ENCODE results near the gene SCML1.

Gene SCML1

GRCh38 chrX:17736856-17737709 is at the start of gene SCML1 (continued):
- TF ChIP-seq TRIM28 (IDR thresholded peaks at IDR 0.05; ENCODE audit: borderline replicate concordance, low read length): no peak
- TF ChIP-seq ZNF266 (tag by site-specific recombination; IDR thresholded peaks at IDR 0.05; ENCODE audit: low read depth): no peak
- TF ChIP-seq ZBTB17 (tag by site-specific recombination; IDR thresholded peaks at IDR 0.05): peak; percentile 20; the same call in 1 of the 2 replicates
- no peak for TF ChIP-seq ZNF292 (tag by site-specific recombination; IDR thresholded peaks at IDR 0.05; ENCODE audit: borderline replicate concordance, low read depth)
- no peak for TF ChIP-seq ZNF660 (tag by site-specific recombination; IDR thresholded peaks at IDR 0.05)
- TF ChIP-seq ZNF610 (tag by site-specific recombination; IDR thresholded peaks at IDR 0.05; ENCODE audit: borderline replicate concordance): no peak
- no peak for TF ChIP-seq REPIN1 (tag by site-specific recombination; IDR thresholded peaks at IDR 0.05; ENCODE audit: low read depth)

- H3K9me3 ChIP-seq (ENCODE audit: control insufficient read depth, insufficient read depth, low read depth, low read length): no peaks in the 10 kb centered on the region
- TF ChIP-seq ZNF596 (tag by site-specific recombination; IDR thresholded peaks at IDR 0.05) (no peak), HIC1 (tag by site-specific recombination; IDR thresholded peaks at IDR 0.05) (no peak), ZNF621 (tag by site-specific recombination; IDR thresholded peaks at IDR 0.05) (no peak), PATZ1 (tag by site-specific recombination; IDR thresholded peaks at IDR 0.05) (no peak)
- POLR2A ChIA-PET: no interaction called here
- H3K36me3 ChIP-seq (ENCODE audit: control insufficient read depth in 2 of 2, insufficient read depth in 1 of 2, low read length in 2 of 2): no peaks in the 10 kb centered on the region
- H3K27ac ChIP-seq (ENCODE audit: extremely low read depth, low read depth, low read length): no peak overlapping the region
- CTCF ChIA-PET: interaction anchor here (2.2 kb wide), 1 partner anchor 152 kb away, joined by 11 read pairs; no protein-coding TSS in a partner anchor
- no peak overlapping the region for H3K4me3 ChIP-seq (ENCODE audit: low read depth, low read length)
- H3K4me1 ChIP-seq (ENCODE audit: control insufficient read depth, insufficient read depth, low read length): peaks cover 7% of the 10 kb centered on the region
These were observed 49.6 kb upstream of the SCML1 start for GRCh38 chrX:17687648-17688047.

- Histone ChIP-seq H3K9me3 (ENCODE audit: control insufficient read depth, insufficient read depth, low read depth, low read length) (no peaks in the 10 kb centered on the region), H3K27ac (ENCODE audit: extremely low read depth, low read depth, low read length) (no peak overlapping the region), H3K36me3 (ENCODE audit: control insufficient read depth in 2 of 2, insufficient read depth in 1 of 2, low read length in 2 of 2) (no peaks in the 10 kb centered on the region), H3K4me1 (ENCODE audit: control insufficient read depth, insufficient read depth, low read length) (peaks cover 7% of the 10 kb centered on the region), H3K4me3 (ENCODE audit: low read depth, low read length) (no peak overlapping the region)
- CTCF ChIA-PET: interaction anchor here (0.5 to 3.0 kb wide), 21 partner anchors 10 to 622 kb away, joined by 3 to 19 read pairs (median 4); no protein-coding TSS in a partner anchor
- POLR2A ChIA-PET: no interaction called here
- TF ChIP-seq PRDM6 (tag by site-specific recombination; IDR thresholded peaks at IDR 0.05): peak; percentile 80
- TF ChIP-seq BCL6B (tag by site-specific recombination; IDR thresholded peaks at IDR 0.05): no peak
- 0 out of 2 replicates have a peak, but pooled peaks have one; percentile 45 for TF ChIP-seq ZNF366 (tag by site-specific recombination; conservative IDR thresholded peaks at IDR 0.05)
- TF ChIP-seq KLF8 (tag by site-specific recombination; IDR thresholded peaks at IDR 0.05): 0 out of 2 replicates have a peak, but pooled peaks have one; percentile 31
- TF ChIP-seq ZXDB (tag by site-specific recombination; IDR thresholded peaks at IDR 0.05): 0 out of 2 replicates have a peak, but pooled peaks have one; percentile 50
- TF ChIP-seq ZNF654 (tag by site-specific recombination; IDR thresholded peaks at IDR 0.05; ENCODE audit: low read depth): peak; percentile 70
- TF ChIP-seq ZNF311 (tag by site-specific recombination; IDR thresholded peaks at IDR 0.05; ENCODE audit: borderline replicate concordance): no peak
- peak; percentile 49; the same call in 1 of the 2 replicates for TF ChIP-seq CTCF (tag by site-specific recombination; IDR thresholded peaks at IDR 0.05)
- peak; percentile 32; the same call in 1 of the 2 replicates for TF ChIP-seq TCF7L2 (IDR thresholded peaks at IDR 0.05; ENCODE audit: borderline replicate concordance, low read depth, low read length)
- TF ChIP-seq OSR2 (tag by site-specific recombination; IDR thresholded peaks at IDR 0.05): peak; percentile 38; the same call in 1 of the 2 replicates
- TF ChIP-seq ZIC2 (tag by site-specific recombination; IDR thresholded peaks at IDR 0.05): peak; percentile 77
- 0 out of 2 replicates have a peak, but pooled peaks have one; percentile 31 for TF ChIP-seq FEZF1 (tag by site-specific recombination; IDR thresholded peaks at IDR 0.05)
These were observed 47.3 kb upstream of the SCML1 start for GRCh38 chrX:17689971-17690409.
